Measurements from ENCODE around the gene KRIT1. TPM values are rescaled to one million over a fixed set of nuclear protein-coding genes. Genes with fewer than 3 reads are reported as not detected.

The KRIT1 gene
- total and polyA plus RNA-seq, 10 donors, result 13.7 to 131 (median 58.0) TPM

GRCh38 chr7:92268921-92269320 is 23.2 kb upstream of the KRIT1 start:
- no peak for TF ChIP-seq POLR2AphosphoS5 (IDR thresholded peaks at IDR 0.05)
- TF ChIP-seq CTCF (IDR thresholded peaks at IDR 0.05 in 8 of 11, conservative IDR thresholded peaks at IDR 0.05 in 3 of 11), result no peak
- TF ChIP-seq POLR2A (IDR thresholded peaks at IDR 0.05), result no peak
- Histone ChIP-seq H3K27me3 (replicated peaks in 1 of 7) (no peaks in the 10 kb centered on the region), H3K36me3 (no peaks in the 10 kb centered on the region), H3K27ac (no peak overlapping the region), H3K9me3 (peaks cover 0 to 1% (median under 1%) of the 10 kb centered on the region in 8 donors), H3K4me3 (no peak overlapping the region), H3K4me1 (no peaks in the 10 kb centered on the region)
- WGBS, 5 donors, result 94 to 98% (median 97%) methylated on average over 1 of the region's 1 CpG
- intact Hi-C loops (cut with DNase I; ENCODE audit: low total_unique reads), result no loop called here
- no peak for DNase-seq

DNA sequence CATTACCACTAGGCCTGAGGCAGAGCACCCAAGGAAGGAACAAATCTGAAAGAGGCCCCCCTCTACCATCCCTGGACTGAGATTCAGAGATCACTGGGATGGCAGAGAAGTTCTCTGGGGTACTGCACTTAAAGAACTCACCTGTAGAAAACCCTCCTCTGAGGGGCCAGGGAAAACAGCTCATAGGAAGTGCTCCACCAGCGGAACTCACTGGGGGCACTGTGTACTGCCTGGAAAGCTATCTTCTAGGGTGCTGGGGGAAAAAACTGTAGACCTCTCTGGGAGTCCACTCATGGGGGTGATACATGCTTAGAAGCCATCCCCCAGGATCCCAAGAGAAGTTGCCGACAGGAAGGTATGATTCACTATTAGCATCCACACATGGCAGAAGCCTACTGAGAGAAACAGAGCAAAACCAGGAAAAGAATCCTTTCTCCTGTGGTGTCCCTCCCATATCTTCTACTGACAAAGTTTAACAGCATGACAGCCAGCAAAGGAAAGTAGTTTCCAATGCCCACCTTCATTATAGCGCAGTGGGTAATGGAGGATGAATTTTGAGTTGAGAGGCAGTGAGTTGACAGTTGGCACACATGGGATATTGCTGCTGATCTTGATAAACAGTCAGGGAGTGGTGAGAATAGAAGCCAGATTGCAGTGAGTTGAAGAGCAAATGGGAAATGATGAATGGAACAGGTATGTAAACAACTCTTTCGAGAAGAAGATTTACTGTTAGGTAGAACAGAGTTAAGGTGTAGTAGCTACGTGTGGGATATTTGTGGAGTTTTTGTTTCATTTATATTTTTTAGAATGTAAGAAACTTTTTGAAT is 20.9 kb upstream of the KRIT1 start:
- 93 to 98% (median 96%) methylated on average over 5 of the region's 5 CpGs for WGBS, 5 donors
- TF ChIP-seq POLR2A (IDR thresholded peaks at IDR 0.05), result no peak
- H3K36me3 ChIP-seq, result no peaks in the 10 kb centered on the region

DNA sequence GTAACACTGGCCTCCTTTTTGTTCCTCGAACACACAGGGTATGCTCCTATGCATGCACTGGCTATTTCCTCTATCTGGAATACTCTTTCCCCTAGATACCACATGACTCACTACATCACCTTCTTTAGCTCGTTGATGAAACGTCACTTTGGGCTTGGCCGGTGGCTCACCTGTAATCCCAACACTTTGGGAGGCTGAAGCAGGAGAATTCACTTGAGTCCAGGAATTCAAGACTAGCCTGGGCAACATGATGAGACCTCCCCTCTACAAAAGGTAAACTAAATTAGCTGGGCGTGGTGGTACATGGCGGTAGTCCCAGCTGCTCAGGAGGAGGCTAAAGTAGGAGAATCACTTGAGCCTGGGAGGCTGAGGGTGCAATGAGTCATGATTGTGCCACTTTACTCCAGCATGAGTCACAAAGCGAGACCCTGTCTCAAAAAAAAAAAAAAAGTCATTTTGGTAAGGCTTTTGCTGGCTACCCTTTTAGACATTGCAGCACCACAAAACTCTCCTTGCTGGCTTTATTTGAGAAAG is 14.6 kb upstream of the KRIT1 start:
- Histone ChIP-seq H3K27me3 (replicated peaks in 1 of 7) (no peaks in the 10 kb centered on the region), H3K36me3 (peaks cover 0 to 8% (median 2%) of the 10 kb centered on the region in 6 donors), H3K4me1 (peaks cover 0 to 9% (median 0%) of the 10 kb centered on the region in 6 donors), H3K9me3 (peaks cover 0 to 10% (median 7%) of the 10 kb centered on the region in 8 donors), H3K4me3 (no peak overlapping the region), H3K27ac (no peak overlapping the region)
- 82 to 89% (median 84%) methylated on average over 7 of the region's 7 CpGs for WGBS, 5 donors
- no peak for DNase-seq
- intact Hi-C loops (cut with DNase I; ENCODE audit: low total_unique reads), result no loop called here
- TF ChIP-seq POLR2A (IDR thresholded peaks at IDR 0.05), result no peak
- no peak for TF ChIP-seq POLR2AphosphoS5 (IDR thresholded peaks at IDR 0.05)
- no peak for TF ChIP-seq CTCF (IDR thresholded peaks at IDR 0.05 in 8 of 11, conservative IDR thresholded peaks at IDR 0.05 in 3 of 11)

More for the DNA sequence above, 20.9 kb upstream of the KRIT1 start:
- Histone ChIP-seq H3K4me3 (no peak overlapping the region), H3K4me1 (no peaks in the 10 kb centered on the region), H3K27me3 (replicated peaks in 1 of 7) (no peaks in the 10 kb centered on the region), H3K9me3 (peaks cover 0 to 10% (median 7%) of the 10 kb centered on the region in 8 donors), H3K27ac (no peak overlapping the region)
- intact Hi-C loops (cut with DNase I; ENCODE audit: low total_unique reads), result no loop called here
- no peak for DNase-seq

GRCh38 chr7:92259610-92260247 is 14.0 kb upstream of the KRIT1 start:
- Histone ChIP-seq H3K4me1 (peaks cover 0 to 9% (median 0%) of the 10 kb centered on the region in 6 donors), H3K36me3 (peaks cover 0 to 8% (median 2%) of the 10 kb centered on the region in 6 donors), H3K27me3 (replicated peaks in 1 of 7) (no peaks in the 10 kb centered on the region), H3K27ac (no peak overlapping the region), H3K4me3 (no peak overlapping the region), H3K9me3 (peaks cover 0 to 11% (median 8%) of the 10 kb centered on the region in 8 donors)
- DNase-seq, result no peak
- no peak for TF ChIP-seq CTCF (IDR thresholded peaks at IDR 0.05 in 8 of 11, conservative IDR thresholded peaks at IDR 0.05 in 3 of 11)
- no peak for TF ChIP-seq POLR2A (IDR thresholded peaks at IDR 0.05)
- TF ChIP-seq POLR2AphosphoS5 (IDR thresholded peaks at IDR 0.05), result no peak
- intact Hi-C loops (cut with DNase I; ENCODE audit: low total_unique reads), result no loop called here
- 59 to 71% (median 66%) methylated on average over 2 of the region's 2 CpGs for WGBS, 5 donors

All from spleen (tissue), 11 donors.